ENCODE measurements around the gene ZNF366. TPM values are rescaled to one million over a fixed set of nuclear protein-coding genes. Genes with fewer than 3 reads are reported as not detected.
A peak's percentile ranks its signal among the peaks of the same experiment; 100 is the strongest.
"Not testable (repeated sequence)": the region's sequence is repeated elsewhere in the genome, so short reads cannot be mapped to it uniquely, and the experiment has no call there.

ZNF366 gene
- total RNA-seq, 1 experiment from 2014 or later = not detected

DNA sequence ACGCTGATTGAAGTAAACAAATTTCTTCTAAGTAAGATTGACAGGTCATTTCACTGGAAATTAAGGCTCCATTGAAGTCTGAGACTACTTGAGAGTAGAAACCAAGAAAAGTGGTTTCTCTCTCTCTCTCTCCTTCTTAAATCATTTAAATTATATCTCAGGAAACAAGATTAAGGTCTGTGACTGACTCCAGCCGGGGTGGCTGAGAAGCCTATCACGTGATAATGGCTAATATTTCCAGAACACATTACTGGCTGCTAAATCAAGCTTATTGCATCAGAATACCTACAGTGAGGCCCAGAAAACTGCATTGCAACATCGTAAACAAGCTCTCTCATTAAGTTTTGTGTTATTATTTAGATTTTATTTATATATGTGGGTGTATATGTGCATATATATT, 98.6 kb downstream of the ZNF366 start:
- no peak for DNase-seq (ENCODE audit: low read depth)

DNA sequence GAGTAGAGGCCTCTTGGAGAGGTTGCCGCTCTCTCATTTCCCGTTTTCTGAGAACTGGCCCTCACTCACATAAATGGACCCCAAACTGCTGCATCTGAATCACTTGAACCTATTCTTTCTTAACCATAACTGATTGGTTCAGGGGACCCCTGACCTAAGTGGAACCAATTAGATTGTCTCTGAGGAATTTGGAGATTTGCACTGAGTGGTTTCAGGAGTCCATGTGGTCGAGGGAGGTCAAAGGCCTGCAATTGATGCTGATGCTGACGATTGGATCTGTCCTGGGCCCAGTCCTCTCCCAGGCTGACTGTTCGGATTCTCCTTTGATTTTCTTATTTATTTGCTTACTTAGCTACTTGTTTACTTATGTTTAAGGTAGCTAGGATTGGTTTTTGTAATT, 99.1 kb downstream of the ZNF366 start:
- no peak for DNase-seq (ENCODE audit: low read depth)

DNA sequence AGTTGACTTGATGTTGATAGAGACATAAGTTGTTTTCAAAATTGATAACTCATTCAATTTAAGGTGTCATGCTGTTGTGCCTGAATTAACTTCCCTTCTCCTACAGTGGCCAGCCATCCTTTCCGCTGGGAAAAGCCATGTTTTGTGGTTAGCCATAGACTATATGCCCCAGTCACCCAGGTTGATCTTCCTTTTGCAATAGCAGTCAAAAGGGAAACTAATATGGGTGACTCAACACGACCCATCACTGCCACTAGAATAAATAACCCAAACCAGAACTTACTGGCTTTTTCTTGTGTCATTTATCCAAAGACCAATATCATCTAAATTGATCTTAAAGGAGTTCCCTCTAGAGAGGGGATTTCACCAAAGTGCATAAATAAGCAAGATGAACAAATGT, 99.7 kb downstream of the ZNF366 start:
- peak; percentile 62 for DNase-seq (ENCODE audit: low read depth)

DNA sequence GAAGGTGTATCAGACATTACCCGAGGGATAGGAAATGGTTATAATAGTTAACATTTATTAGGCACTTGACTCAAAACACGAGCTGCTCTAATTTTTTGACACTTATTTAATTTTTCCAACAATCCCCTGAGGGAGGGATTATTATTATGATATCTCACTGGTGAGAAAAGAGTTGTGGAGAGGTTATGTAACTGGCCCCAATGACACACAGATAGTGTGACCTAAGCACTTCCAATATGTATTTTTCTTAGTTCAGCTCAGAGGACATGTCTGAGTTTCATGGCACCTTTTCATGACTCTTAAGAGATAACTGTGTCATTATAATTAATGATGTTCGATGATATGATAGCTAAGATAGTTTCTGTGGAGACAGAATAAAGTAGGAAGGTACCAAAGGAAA, 100.1 kb downstream of the ZNF366 start:
- no peak for DNase-seq (ENCODE audit: low read depth)

DNA sequence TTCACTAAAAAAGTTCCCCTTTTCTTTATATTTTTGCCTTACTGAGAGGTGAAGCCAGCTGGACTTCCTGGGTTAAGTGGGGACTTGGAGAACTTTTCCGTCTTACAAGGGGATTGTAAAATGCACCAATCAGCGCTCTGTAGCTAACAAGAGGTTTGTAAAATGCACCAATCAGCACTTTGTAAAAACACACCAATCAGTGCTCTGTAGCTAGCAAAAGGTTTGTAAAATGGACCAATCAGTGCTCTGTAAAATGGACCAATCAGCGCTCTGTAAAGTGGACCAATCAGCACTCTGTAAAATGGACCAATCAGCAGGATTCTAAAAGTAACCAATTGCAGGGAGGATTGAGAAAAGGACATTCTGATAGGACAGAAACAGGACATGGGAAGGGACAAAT, 102.4 kb downstream of the ZNF366 start:
- not testable (repeated sequence) for DNase-seq (ENCODE audit: low read depth)

DNA sequence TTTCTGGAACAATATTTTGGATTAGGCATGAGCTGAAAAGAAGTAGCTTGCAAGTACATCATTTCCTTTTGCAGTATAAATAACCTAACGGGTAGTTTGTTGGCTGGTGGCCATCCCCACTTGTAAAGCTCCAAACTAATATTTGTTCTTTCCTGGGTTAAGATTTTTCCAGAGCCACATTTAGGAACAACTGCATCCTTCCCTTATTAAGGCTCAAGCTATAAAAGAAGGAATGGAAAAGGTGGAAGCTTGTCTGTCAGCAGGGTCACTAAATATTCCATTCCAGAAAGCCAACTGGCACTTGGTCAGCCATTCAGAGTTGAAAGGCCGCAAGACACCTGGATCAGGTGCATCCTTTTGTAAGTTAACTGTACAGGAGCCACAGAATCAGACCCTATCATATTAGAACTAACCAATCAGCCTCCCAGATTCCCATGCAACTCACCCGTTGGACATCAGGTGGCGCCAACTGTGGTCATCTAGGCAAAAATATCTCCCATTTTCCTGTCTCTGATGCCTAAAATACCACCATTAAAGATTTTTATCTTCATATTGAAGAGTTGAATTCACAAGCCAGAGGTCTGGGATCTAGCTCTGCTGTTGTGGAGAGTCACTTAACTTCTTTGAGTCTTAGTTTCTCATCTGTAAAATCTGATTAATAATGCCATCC, 104.1 kb downstream of the ZNF366 start:
- DNase-seq (ENCODE audit: low read depth) = peak; percentile 47

DNA sequence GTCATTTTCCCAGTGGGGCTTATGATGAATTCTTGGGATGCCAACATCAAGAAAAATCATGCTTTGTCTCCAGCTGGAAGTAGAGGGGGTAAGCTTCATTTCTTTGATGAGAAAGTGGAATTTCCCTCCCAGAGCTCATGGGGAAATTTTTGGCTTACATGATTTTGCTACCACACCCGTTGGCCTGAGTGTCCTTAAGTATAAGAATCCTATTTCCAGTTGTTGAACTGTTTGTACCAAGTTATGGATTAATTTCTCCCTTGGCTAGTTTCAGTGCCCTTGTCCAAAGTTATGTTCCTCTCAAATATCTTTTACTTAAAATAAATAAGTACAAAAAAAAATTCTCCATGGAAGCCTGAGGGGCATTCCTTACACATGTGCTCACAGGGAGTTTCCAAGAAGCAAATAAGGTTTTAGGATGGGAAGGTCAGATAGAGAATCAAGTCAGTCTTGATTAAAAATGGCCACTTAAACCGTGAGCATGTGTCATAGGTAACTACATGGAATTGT, 104.8 kb downstream of the ZNF366 start:
- peak; percentile 85 for DNase-seq (ENCODE audit: low read depth)

DNA sequence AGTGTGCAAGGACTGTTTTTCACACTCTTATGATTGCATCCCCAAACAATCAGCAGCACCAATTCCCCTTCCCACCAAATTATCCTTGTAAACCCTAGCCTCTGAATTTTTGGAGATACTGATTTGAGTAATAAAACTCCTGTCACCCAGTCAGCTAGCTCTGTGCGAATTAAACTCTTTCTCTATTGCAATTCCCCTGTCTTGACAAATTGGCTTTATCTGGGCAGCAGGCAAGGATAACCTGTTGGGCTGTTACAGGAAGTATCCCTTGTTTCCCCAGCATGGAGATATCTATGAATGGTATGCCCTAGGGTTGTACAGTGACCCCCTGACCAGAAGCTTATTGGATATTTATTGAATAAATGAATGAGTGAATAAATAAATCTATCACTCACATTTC, 106.3 kb downstream of the ZNF366 start:
- no peak for DNase-seq (ENCODE audit: low read depth)

DNA sequence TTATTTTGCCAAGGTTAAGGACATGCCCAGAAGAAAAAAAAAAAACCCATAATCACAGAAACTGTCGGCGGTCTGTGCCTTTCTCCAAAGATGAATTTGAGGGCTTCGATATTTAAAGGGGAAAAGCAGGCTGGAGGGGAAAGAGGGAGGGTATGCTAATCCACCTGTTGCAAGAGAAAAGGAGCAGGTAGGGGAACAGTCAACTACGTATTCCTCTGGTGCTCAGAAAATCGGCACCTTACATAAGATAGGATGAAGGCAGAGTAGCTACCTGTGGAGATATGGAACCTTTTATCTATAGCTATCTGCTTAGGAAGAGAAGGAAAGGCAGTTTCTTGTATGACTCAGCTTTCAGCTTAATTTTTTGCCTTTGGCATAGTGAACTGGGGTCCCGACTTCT, 109.4 kb downstream of the ZNF366 start:
- DNase-seq (ENCODE audit: low read depth) = peak; percentile 33

DNA sequence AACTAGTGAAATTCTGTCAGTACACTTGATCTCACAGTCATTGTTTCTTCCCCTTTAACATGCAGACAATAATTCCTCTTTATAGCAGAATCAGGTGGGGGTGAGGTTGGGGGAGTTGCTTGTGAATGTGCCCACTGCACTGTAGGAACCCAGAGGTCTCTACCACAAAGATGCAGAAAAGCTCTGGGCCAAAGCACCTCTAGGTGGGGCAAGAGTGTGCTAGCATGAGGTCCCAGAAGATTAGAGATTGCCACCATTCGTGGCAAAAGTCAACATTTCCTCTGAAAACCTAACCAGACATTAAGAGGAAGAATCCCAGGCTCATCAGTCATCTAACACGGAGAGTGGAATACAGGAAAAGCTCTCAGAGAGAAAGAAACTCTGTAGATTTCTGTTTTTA, 112.5 kb downstream of the ZNF366 start:
- peak; percentile 49 for DNase-seq (ENCODE audit: low read depth)

DNA sequence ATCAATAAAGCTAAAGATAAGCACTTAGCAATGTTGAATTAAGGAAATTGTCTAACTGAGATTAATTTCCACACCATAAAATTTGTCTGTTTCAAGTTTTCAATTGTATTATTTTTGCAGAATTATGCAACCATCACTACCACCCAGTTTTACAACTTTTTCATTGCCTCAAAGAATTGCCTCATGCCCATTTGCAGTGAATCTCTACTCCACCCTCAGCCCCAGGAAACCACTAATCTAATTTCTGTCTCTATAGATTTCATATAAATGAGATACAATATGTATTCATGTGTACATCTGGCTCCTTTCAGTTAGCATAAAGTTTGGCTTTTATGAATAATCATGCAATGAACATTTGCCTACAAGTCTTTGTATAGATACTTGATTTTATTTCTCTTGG, 114.2 kb downstream of the ZNF366 start:
- DNase-seq (ENCODE audit: low read depth) = no peak

Other genes starting within 250 kb of the ZNF366 start
- gene MRPS27, start 187.2 kb downstream of the ZNF366 start, total RNA-seq (2014; rRNA removed; shearing (Covaris generic)) = 60.1 and 70.4 TPM in 2 replicates
- gene PTCD2, start 187.0 kb downstream of the ZNF366 start, total RNA-seq (2014; rRNA removed; shearing (Covaris generic)) = 14.0 and 15.3 TPM in 2 replicates

Measured in RPMI7951 (cell line).